ENCODE results near the gene PTPRD.

GRCh38 chr9:8447601-8448000 lies 2165.2 kb downstream of the PTPRD start:
- TF ChIP-seq EZH2 (IDR thresholded peaks at IDR 0.05; ENCODE audit: borderline replicate concordance, low read depth, low read length, poor library complexity, severe bottlenecking) (no peak), CTCF (conservative IDR thresholded peaks at IDR 0.05; ENCODE audit: low read depth, low read length) (no peak)
